ENCODE measurements around the gene GPS1. TPM values are rescaled to one million over a fixed set of nuclear protein-coding genes. Genes with fewer than 3 reads are reported as not detected.

The GPS1 gene
- total and polyA plus RNA-seq, 2 experiments from 2014 or later, result 136 to 242 TPM

GRCh38 chr17:82039695-82040299 is 11.9 kb upstream of the GPS1 start:
- no peak for DNase-seq (ENCODE audit: low spot score)
- no peak overlapping the region for H3K27ac ChIP-seq (ENCODE audit: low read depth)
- H3K27me3 ChIP-seq (ENCODE audit: insufficient read depth), result no peaks in the 10 kb centered on the region
- peaks cover 3% of the 10 kb centered on the region; the same call in 1 of the 3 replicates for H3K36me3 Mint-ChIP-seq (ENCODE audit: low read depth)
- no peak overlapping the region for H3K27ac Mint-ChIP-seq
- H3K4me1 ChIP-seq (ENCODE audit: insufficient read depth), result no peaks in the 10 kb centered on the region; the same call in 1 of the 2 replicates
- no peak for ATAC-seq
- H2AFZ ChIP-seq, result no peak overlapping the region
- H3K36me3 ChIP-seq (ENCODE audit: insufficient read depth), result no peaks in the 10 kb centered on the region
- H3K79me2 ChIP-seq (replicated peaks; ENCODE audit: insufficient read depth), result no peaks in the 10 kb centered on the region
- H3K4me3 Mint-ChIP-seq, result no peak overlapping the region; the same call in 2 of the 3 replicates
- H3K27me3 Mint-ChIP-seq (ENCODE audit: insufficient read depth, low read depth, poor library complexity), result peaks cover 13% of the 10 kb centered on the region
- TF ChIP-seq ZNF331 (CRISPR knock-in tag; IDR thresholded peaks at IDR 0.05; ENCODE audit: low read depth) (no peak), ZNF462 (CRISPR knock-in tag; IDR thresholded peaks at IDR 0.05) (no peak), JUNB (IDR thresholded peaks at IDR 0.05; ENCODE audit: unreplicated experiment) (no peak), NANOG (IDR thresholded peaks at IDR 0.05; ENCODE audit: borderline replicate concordance) (no peak), POLR2AphosphoS5 (IDR thresholded peaks at IDR 0.05; ENCODE audit: low read depth) (no peak)
- H4K20me1 ChIP-seq (replicated peaks; ENCODE audit: insufficient read depth), result no peaks in the 10 kb centered on the region; the same call in 1 of the 2 replicates
- H3K4me1 Mint-ChIP-seq, result peaks cover 29% of the 10 kb centered on the region
- no peaks in the 10 kb centered on the region for H3K9me2 ChIP-seq (ENCODE audit: insufficient read depth)
- H3K4me3 ChIP-seq, result no peak overlapping the region
- H3F3A ChIP-seq (replicated peaks; ENCODE audit: low read depth), result peaks cover 11% of the 10 kb centered on the region
- H3K4me2 ChIP-seq, result no peak overlapping the region
- H3K9me3 Mint-ChIP-seq, result no peaks in the 10 kb centered on the region; the same call in 2 of the 3 replicates
